Heart left ventricle (tissue), 13 donors: ENCODE data around the gene NTNG2.

ENCODE experiments used
- POLR2A ChIP-seq, 2 donors: fragments of 450-650 bp; IDR thresholded peaks; one replicate each; pipeline ENCODE4 v1.6.1; 2017; ENCODE audit warnings: antibody characterized with exemption in 2 of 2, mild to moderate bottlenecking in 2 of 2, moderate library complexity in 2 of 2
- TF ChIP-seq, protein P1 (sequence below), 12 donors: fragments of 200-600 bp; sonication (generic) in 4 of 12; IDR thresholded peaks; one replicate each; pipeline versions ENCODE4 v1.5.0 to v1.8.0; 2018 to 2022; ENCODE audit warnings: antibody characterized with exemption in 12 of 12, mild to moderate bottlenecking in 5 of 12
- donor health status: ischemic (EF 13 %, LVEDD 7.1; RV severe dilation, severe dysfunction).
- donor health status: DM: no; HTN: yes; CAD: no.
- donor health status: DM: no; HTN: no; CAD: no.
- donor health status: ischemic (EF 25% LVEDD 6.9; RV normal size, moderate dysfunction).
- donor health status: ischemic (EF 25% LVEDD 5.7; RV mildly dilated, moderate dysfunction).
- donor health status: ischemic (EF 35%, LVEDD 5.7; RV mildly dilated, moderate dysfunction).
- donor health status: nonischemic (EF 11% LVEDD 7.7; RV severe dilation, severe dysfunction).
- donor health status: DM: yes; HTN: yes; CAD: no.
- donor health status: PGD.
- donor health status: ischemic (EF 29% LVEDD 5.4; RV normal size, mild dysfunction).
- donor health status: nonischemic (EF 23%, LVEDD 6.1; RV moderate dilation, normal function).

DNA sequence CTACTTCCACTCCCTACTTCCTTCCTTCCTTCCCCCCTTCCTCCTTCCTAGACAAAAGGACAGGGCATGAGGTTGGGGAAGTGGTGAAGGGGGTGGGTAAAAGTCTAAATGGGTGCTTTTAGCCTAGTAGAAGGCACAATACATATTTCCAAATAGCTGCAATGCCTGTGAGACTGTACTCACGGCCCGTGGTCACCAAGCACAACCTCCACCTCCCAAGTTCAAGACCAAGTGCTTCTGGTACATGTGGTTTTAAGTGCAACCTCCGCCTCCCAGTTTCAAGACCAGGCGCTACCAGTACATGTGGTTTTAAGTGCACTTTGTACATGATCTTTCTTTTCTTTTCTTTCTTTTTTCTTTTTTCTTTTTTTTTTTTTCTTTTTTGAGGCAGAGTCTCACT is 14.5 kb upstream of the NTNG2 start:
- no peak for TF ChIP-seq POLR2A (IDR thresholded peaks at IDR 0.05)
- TF ChIP-seq, protein P1, sequence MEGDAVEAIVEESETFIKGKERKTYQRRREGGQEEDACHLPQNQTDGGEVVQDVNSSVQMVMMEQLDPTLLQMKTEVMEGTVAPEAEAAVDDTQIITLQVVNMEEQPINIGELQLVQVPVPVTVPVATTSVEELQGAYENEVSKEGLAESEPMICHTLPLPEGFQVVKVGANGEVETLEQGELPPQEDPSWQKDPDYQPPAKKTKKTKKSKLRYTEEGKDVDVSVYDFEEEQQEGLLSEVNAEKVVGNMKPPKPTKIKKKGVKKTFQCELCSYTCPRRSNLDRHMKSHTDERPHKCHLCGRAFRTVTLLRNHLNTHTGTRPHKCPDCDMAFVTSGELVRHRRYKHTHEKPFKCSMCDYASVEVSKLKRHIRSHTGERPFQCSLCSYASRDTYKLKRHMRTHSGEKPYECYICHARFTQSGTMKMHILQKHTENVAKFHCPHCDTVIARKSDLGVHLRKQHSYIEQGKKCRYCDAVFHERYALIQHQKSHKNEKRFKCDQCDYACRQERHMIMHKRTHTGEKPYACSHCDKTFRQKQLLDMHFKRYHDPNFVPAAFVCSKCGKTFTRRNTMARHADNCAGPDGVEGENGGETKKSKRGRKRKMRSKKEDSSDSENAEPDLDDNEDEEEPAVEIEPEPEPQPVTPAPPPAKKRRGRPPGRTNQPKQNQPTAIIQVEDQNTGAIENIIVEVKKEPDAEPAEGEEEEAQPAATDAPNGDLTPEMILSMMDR (IDR thresholded peaks at IDR 0.05) = no peak
